ENCODE data around the gene PSMB9.

PSMB9 gene

DNA sequence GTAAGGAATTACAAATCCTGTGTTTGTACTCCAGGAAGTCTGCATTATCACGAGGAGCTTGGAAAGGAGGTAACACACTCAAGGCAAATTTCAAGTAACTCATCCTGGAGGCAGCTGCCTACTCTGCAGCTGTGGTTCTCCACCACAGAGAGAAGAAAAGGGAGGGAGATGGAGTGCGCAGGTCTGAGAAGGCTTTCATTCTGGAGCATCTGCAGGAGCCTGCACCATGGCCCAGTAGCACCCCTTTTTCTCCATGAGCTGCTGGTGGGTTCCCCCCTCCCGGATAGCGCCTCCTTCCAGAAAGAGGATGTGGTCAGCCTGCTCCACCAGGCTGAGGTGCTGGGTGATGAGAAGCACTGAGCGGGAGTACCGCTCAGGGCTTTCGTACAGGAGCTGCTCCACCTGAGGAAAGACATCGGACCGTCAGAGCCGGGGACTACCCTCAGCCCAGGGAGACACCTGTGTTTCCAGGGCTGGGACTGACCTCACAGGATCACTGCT is 8.6 kb upstream of the PSMB9 start:
- Mint-ChIP-seq H3K4me1 (peaks cover 14% of the 10 kb centered on the region), H3K27ac (no peak overlapping the region), H3K36me3 (ENCODE audit: low read depth) (no peaks in the 10 kb centered on the region), H3K4me3 (no peak overlapping the region), H3K9me3 (no peaks in the 10 kb centered on the region), H3K27me3 (ENCODE audit: low read depth) (peaks cover 97% of the 10 kb centered on the region)
- TF ChIP-seq, protein P1, sequence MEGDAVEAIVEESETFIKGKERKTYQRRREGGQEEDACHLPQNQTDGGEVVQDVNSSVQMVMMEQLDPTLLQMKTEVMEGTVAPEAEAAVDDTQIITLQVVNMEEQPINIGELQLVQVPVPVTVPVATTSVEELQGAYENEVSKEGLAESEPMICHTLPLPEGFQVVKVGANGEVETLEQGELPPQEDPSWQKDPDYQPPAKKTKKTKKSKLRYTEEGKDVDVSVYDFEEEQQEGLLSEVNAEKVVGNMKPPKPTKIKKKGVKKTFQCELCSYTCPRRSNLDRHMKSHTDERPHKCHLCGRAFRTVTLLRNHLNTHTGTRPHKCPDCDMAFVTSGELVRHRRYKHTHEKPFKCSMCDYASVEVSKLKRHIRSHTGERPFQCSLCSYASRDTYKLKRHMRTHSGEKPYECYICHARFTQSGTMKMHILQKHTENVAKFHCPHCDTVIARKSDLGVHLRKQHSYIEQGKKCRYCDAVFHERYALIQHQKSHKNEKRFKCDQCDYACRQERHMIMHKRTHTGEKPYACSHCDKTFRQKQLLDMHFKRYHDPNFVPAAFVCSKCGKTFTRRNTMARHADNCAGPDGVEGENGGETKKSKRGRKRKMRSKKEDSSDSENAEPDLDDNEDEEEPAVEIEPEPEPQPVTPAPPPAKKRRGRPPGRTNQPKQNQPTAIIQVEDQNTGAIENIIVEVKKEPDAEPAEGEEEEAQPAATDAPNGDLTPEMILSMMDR (IDR thresholded peaks at IDR 0.05; ENCODE audit: unreplicated experiment in 3 of 3): no peak

DNA sequence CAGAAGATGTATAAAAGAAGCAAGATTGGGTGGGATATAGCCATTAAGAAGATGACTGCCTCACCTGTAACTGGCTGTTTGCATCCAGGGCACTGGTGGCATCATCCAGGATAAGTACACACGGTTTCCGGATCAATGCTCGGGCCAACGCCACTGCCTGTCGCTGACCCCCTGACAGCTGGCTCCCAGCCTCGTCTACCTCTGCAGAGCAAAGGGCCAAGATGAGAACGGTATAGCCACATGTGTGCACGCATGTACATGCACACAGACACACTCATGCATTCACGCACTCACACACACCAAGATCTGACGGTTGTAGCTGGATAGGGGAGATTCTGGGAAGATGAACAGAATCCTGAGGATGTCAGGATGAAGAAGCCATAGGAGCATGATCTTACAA is 7.0 kb upstream of the PSMB9 start:
- TF ChIP-seq, protein P1 (IDR thresholded peaks at IDR 0.05; ENCODE audit: unreplicated experiment in 3 of 3): no peak
- Mint-ChIP-seq H3K4me3 (no peak overlapping the region), H3K9me3 (no peaks in the 10 kb centered on the region), H3K36me3 (ENCODE audit: low read depth) (no peaks in the 10 kb centered on the region), H3K27ac (no peak overlapping the region), H3K4me1 (peaks cover 14% of the 10 kb centered on the region), H3K27me3 (ENCODE audit: low read depth) (peaks cover 97% of the 10 kb centered on the region)

DNA sequence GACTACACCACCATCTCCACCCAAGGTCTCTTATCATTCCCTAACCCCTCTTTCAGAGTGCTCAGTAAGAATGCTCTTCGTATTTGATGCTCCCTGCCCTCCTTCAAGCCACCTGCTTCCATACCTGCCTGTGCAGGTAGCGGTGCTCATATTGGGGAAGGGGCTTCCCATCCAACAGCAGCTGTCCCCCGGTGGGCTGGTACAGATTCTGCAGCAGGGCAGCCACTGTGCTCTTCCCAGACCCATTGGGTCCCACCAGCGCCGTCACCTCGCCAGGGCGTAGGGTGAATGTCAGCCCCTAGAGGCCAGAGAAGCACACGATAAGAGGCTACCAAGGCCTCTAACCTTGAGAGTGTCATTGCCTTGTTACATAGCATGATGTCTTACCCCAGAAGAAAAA is 6.2 kb upstream of the PSMB9 start:
- TF ChIP-seq, protein P1 (IDR thresholded peaks at IDR 0.05; ENCODE audit: unreplicated experiment in 3 of 3): no peak
- Mint-ChIP-seq H3K4me3 (no peak overlapping the region), H3K27me3 (ENCODE audit: low read depth) (peaks cover 97% of the 10 kb centered on the region), H3K4me1 (peaks cover 20% of the 10 kb centered on the region), H3K27ac (no peak overlapping the region), H3K36me3 (ENCODE audit: low read depth) (no peaks in the 10 kb centered on the region), H3K9me3 (no peaks in the 10 kb centered on the region)

- Mint-ChIP-seq H3K4me3 (peak overlapping the region in 1 of 3 experiments; percentile 14), H3K27me3 (ENCODE audit: low read depth) (peaks cover 93% of the 10 kb centered on the region), H3K4me1 (peaks cover 19% of the 10 kb centered on the region)
Measured at GRCh38 chr6:32849126-32849525, 4.9 kb upstream of the PSMB9 start.

GRCh38 chr6:32851025-32851424 is 3.0 kb upstream of the PSMB9 start:
- peaks cover 93% of the 10 kb centered on the region for H3K27me3 Mint-ChIP-seq (ENCODE audit: low read depth)
- H3K27ac Mint-ChIP-seq: no peak overlapping the region
- TF ChIP-seq, protein P1 (IDR thresholded peaks at IDR 0.05; ENCODE audit: unreplicated experiment in 3 of 3): no peak
- peaks cover 15% of the 10 kb centered on the region for H3K4me1 Mint-ChIP-seq
- H3K36me3 Mint-ChIP-seq (ENCODE audit: low read depth): no peaks in the 10 kb centered on the region
- H3K4me3 Mint-ChIP-seq: peak overlapping the region in 1 of 3 experiments; percentile 58
- H3K9me3 Mint-ChIP-seq: no peaks in the 10 kb centered on the region

More at GRCh38 chr6:32849126-32849525, 4.9 kb upstream of the PSMB9 start:
- TF ChIP-seq, protein P1 (IDR thresholded peaks at IDR 0.05; ENCODE audit: unreplicated experiment in 3 of 3): no peak
- H3K9me3 Mint-ChIP-seq: no peaks in the 10 kb centered on the region
- H3K27ac Mint-ChIP-seq: no peak overlapping the region
- H3K36me3 Mint-ChIP-seq (ENCODE audit: low read depth): no peaks in the 10 kb centered on the region

Data from nephron (organoid).